Measurements from ENCODE around the gene SERTAD4.
"Not testable (repeated sequence)": the region's sequence is repeated elsewhere in the genome, so short reads cannot be mapped to it uniquely, and the experiment has no call there.

The SERTAD4 gene

DNA sequence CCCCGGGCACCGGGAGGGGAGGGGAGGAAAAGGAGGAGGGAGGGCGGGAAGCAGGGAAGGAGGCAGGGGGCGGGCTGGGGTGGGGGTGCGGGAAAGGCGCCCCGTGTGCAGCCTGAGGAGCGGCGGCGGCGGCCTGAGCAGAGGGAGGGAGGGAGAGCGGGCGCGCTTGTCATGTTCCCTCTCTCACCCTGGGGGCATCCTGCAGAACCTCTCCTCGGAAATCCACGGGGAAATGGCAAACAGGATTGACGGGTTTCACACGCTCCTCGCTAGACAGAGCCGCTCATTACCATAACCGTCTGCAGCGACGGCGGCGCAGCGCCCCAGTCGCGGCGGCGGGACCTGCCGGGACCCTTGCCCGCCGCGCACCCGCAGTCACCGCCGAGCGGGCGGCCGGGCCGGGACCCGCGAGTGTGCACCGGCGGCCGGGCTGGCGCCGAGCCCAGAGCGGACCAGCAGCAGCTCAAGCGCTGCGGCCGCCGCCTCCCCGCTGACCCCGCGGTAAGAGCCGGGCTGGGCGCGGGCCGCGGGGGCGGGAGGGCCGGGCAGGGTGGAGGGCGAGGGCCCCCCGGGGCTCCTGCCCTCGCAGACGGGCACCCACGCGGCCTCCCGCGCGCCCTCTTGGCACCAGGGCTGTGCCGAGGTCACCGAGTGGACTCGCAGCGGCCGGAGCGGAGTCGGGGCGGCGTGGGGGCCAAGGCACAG lies at the start of gene SERTAD4:
TSS of gene SERTAD4 (plus strand) at position 286 of the 705 bp plus-strand sequence. CDS start 5,165 bp downstream, outside the sequence.
- no peak for DNase-seq (ENCODE audit: low read depth in 1 of 2, low spot score in 1 of 2)

DNA sequence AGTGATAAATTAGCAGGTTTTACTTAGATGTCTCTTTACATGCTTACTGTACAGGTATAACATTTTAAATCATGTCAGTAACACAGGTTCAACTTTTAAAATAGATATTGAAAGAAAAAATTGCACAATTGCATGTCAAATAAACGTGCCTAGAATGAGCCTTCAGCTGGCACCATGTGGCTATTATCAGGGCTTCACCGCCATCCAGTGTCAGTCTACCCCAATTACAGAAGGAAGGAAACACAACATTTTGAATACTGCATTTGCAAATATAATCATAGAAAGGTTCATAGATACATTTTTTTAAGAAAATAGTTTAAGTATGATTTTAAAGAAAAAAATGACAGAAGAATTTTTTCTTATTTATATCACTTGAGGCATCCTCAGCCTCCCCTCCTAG lies 47.5 kb upstream of the SERTAD4 start:
- DNase-seq (ENCODE audit: low read depth in 1 of 2, low spot score in 1 of 2) = no peak

DNA sequence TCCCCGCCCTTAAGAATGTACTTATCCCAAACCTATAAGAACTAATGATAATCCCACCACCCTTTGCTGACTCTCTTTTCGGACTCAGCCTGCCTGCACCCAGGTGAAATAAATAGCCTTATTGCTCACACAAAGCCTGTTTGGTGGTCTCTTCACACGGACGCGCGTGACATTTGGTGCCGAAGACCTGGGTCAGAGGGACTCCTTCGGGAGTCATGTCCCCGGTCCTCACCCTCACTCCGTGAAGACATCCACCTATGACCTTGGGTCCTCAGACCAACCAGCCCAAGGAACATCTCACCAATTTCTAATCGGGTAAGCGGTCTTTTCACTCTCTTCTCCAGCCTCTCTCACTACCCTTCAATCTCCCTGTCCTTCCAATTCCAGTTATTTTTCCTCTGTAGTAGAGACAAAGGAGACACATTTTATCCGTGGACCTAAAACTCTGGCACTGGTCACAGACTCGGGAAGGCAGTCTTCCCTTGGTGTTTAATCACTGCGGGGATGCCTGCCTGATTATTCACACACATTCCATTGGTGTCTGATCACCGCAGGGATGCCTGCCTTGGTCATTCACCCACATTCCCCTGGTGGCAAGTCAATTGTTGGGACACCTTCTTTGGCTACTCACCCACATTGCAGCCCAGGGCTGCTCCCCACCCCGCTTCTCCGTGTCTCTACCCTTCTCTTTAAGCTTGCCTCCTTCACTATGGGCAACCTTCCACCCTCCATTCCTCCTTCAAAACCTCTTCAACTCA lies 44.6 kb upstream of the SERTAD4 start:
- not testable (repeated sequence) for DNase-seq (ENCODE audit: low read depth in 1 of 2, low spot score in 1 of 2)

DNA sequence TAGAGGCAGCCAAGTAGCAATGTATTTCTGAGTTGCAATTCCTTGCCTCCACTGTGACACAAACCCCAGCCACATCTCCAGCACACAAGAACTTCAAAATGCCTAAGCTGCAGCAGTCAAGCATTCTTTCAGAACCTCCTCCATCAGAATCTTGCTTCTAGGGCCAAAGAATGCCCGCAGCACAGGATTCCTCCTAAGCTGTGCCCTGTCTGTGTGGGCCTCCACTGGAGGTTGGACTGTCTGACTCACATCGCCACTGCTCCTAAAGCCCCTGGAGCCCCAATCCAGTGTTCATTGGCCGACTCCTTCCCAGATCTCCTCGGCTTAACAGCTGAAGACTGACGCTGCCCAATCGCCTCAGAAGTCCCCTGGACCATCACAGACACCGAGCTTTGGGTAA lies 43.2 kb upstream of the SERTAD4 start:
- DNase-seq (ENCODE audit: low read depth in 1 of 2, low spot score in 1 of 2) = no peak

DNA sequence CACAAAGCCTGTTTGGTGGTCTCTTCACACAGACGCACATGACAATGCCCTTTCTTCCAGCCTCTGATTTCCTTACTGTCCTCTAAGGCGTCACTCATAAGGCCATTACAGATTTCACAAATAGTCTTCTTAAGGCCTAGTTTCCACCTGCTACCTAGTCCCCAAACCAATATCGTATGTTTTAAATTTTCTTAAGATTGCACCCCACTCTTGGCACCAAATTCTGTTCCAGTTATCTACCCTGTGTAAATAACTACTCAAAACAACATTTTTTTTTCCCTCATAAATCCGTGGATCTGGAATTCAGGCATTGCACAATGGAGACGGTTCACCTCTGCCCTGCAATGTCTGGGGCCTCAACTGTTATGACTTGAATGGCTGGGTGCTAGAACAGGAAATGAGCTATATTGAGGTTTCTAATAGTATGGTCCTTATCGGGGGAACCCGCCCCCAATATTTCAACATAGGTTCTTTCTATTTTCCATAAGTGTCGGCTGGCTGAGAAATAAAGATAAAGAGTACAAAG lies 36.9 kb upstream of the SERTAD4 start:
- no peak for DNase-seq (ENCODE audit: low read depth in 1 of 2, low spot score in 1 of 2)

DNA sequence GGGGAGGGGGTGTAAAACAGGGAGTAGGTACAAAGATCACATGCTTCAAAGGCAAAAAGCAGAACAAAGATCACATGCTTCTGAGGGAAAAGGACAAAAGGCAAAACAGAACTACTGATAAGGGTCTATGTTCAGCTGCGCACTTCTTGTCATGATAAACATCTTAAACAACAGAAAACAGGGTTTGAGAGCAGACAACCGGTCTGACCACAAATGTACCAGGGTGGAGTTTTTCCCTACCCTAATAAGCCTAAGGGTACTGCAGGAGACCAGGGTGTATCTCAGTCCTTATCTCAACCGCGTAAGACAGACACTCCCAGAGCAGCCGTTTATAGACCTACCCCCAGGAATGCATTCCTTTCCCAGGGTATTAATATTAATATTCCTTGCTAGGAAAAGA lies 36.3 kb upstream of the SERTAD4 start:
- DNase-seq (ENCODE audit: low read depth in 1 of 2, low spot score in 1 of 2) = not testable (repeated sequence)

DNA sequence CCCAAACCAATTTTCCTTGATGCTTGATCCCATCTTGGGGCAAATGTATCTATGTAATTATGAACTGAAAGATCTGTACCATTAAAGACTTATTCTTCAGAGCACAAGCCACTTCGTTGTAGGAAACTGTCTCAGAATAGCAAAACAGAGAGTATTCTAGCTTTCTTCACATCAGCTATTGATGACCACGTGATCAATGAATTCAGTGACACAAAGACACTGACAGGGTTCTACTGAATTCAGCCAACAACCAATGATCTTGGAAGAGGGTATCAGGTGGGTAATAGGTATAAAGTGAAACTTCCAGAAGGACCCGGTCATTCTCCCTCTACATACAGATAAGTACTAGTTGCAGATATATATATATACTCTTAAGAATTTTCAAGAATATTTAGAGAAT lies 33.8 kb upstream of the SERTAD4 start:
- no peak for DNase-seq (ENCODE audit: low read depth in 1 of 2, low spot score in 1 of 2)

DNA sequence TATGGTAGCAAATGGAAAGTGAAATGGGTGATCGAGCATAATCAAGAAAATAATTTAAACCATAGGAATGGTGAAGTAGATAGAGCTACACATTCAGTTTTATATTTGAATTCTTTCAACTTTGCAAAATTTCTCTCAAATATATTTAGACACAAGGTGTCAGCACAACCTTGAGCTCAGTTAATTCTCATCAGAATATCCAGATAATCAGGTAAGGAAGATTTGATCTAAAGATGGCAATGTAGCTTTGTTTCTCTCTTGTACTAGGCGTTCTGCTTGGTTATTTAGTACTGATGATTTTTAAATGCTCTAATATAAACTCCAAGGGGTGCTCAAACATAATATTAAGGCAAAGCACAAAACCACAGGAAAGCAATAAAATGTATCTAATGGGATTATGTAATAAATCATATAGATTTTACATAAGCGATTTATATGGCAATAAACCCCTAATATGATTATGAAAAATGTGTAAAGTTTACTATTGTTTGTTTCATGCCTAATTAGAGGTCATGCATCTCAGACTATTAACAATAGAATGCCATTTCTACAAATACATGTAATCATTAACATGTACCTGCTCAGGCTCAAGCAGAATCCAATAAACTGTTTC lies 32.4 kb upstream of the SERTAD4 start:
- DNase-seq (ENCODE audit: low read depth in 1 of 2, low spot score in 1 of 2) = no peak

DNA sequence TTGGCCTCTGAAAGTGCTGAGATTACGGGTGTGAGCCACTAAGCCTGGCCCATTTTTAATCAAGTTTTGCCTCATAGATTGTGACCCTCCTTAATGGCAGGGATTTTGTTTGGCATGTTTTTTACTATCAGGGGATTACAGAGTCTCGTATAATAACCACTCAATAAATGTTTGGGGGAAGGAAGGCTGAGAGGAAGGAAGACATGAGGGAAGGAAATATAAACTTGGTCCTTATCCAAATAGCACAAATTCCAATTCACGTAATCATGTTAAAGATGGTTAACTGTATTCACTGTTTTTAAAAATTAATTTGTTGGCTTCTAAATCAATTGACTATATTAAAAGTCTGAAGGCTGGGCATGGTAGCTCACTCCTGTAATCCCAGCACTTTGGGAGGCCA lies 30.9 kb upstream of the SERTAD4 start:
- DNase-seq (ENCODE audit: low read depth in 1 of 2, low spot score in 1 of 2) = no peak

DNA sequence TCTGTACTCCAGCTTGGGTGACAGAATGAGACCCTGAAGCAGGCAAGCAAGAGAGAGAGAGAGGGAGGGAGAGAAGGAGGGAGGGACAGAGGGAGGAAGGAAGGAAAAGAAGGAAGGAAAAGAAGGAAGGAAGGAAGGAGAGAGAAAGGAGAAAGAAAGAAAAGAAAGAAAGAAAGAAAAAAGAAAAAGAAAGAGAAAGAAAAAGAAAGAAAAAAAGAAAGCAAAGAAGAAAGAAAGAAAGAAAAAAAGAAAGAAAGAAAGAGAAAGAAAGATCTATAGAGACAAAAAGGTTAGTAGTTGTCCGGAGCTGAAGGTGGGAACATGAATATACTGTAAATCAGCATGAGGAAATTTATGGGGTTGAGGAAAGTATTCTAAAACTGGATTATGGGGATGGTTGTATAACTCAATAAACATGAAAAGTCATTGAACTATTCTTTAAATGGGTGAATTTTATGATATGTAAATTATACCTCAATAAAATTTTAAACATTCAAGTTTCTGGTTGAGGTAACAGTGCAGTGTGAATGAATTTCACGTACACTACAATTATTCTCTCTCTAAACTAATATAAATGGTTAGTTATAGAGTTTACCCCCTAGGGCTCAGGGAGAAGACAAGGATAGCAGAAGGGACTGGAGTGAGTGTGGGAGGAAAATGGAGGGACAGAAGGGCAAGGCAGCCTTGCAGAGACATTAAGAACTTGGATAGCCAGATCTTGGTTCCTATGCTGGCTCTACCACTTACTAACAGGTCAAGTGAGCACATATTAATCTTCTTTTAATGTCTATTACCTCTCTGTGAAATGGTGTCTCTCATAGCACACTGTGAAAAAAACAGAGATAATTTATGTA lies 24.8 kb upstream of the SERTAD4 start:
- no peak for DNase-seq (ENCODE audit: low read depth in 1 of 2, low spot score in 1 of 2)

DNA sequence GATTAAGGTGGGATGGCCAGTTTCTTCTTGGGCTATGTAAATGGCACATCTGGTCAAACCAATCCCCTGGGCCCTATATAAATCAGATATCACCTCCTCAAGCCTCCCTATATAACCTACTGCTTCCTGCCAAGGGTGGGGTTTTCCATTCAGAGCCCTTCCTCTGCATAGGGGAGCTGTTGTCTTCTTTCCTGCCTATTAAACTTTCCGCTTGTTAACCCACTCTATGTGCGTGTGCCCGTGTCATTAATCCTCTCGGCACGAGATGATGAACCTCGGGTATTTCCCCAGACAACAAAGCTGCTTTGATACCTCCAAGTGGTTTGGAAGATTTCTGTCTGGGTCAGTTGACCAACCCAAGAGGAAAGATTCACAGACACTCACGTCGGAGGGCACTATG lies 19.3 kb upstream of the SERTAD4 start:
- DNase-seq (ENCODE audit: low read depth in 1 of 2, low spot score in 1 of 2) = no peak

DNA sequence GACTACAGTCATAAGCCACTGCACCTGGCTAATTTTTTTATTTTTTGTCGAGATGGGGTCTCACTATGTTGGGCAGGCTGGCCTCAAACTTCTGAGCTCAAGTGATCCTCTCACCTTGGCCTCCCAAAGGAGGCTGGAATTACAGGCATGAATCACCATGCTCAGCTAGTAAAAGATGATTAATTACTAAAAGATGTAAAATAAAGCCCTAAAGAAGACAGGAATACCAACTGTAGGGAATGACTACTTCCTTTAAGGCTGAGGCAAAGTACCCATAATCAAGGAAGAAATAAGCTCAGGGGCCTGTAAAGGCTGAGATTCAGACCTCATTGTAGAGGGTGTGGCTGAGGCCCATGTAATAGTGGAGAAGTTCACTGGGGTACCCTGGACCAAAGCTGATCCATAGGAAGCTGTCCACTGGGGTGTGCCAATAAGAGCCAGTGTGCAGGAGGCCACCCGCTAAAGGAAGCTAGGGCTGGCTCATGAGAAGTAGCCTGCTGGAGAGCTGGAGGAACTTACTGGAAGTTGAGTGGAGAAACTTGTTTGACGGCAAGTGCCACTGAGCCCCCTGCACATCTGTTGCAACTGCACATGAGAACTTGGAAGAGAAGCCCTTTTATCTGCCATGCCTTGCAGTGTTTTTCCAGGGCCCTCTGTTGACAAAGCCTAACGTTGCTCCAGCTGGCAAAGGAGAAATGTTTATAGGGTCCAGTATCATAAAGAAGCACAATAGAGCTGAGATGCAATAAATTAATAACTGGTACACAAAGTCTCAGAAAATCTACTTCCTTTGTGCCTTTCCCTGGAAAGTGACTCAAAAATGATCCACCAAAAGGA lies 17.8 kb upstream of the SERTAD4 start:
- no peak for DNase-seq (ENCODE audit: low read depth in 1 of 2, low spot score in 1 of 2)

DNA sequence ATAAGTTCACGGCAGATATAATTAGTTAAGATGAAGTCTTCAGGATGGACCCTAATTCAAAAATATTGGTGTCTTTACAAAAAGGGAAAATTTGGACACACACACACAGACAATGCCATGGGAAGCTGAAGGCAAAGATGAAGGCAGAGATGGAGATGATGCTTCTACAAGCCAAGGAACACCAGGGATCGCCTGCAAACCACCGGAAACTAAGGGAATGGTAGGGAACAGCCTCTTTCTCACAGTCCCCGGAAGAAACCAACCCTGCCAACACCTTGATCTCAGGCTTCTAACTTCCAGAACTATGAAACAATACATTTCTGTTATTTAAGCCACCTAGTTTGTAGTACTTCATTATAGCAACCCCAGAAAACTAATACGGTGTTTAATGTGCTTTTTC lies 15.1 kb upstream of the SERTAD4 start:
- DNase-seq (ENCODE audit: low read depth in 1 of 2, low spot score in 1 of 2) = no peak

DNA sequence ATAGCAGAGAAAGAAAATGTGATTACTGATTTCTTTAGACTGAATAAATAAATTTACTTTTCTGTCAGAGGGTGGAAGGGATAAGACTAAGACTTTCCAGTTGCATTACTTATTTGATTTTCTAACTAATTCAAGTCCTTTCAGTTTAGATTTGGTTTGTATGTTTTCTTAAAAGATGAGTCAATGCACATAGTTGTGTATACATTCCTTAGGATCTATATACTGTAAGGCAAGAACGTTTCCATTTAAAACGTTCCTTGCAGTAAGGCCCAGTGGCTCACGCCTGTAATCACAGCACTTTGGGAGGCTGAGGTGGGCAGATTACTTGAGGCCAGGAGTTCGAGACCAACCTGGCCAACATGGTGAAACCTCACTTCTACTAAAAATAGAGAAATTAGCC lies 14.5 kb upstream of the SERTAD4 start:
- DNase-seq (ENCODE audit: low read depth in 1 of 2, low spot score in 1 of 2) = no peak

DNA sequence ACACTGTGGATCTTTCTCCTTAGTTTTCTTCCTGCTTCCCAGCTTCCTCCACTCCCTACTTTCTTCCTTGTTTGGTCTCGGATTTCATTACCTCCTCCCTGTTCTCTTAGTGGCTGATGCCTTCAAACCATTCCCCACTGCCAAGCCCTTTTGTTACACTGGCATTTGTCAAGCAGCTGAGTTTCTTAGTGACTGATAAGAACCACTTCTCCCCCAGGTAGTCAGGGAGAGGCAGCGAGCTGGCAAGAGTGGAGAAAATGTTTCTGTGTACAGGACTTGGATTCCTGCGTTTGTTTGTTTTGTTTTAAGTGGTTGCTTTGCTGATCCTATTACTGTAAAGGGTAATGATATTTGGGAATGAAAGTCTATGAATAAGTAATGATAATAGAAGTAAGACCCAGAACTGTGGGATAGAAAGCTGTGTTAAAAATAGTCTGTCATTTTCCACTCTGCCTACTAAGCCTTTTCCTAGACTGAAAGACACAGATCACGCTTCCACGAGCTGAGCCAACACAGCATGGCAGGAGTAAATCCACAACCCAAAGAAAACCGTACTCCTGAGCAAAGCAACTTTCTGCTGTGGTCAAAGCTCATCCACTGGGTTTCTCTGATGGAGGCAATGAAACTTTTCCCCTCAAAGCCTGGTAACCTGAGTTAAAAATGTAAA lies 10.1 kb upstream of the SERTAD4 start:
- DNase-seq (ENCODE audit: low read depth in 1 of 2, low spot score in 1 of 2) = no peak

DNA sequence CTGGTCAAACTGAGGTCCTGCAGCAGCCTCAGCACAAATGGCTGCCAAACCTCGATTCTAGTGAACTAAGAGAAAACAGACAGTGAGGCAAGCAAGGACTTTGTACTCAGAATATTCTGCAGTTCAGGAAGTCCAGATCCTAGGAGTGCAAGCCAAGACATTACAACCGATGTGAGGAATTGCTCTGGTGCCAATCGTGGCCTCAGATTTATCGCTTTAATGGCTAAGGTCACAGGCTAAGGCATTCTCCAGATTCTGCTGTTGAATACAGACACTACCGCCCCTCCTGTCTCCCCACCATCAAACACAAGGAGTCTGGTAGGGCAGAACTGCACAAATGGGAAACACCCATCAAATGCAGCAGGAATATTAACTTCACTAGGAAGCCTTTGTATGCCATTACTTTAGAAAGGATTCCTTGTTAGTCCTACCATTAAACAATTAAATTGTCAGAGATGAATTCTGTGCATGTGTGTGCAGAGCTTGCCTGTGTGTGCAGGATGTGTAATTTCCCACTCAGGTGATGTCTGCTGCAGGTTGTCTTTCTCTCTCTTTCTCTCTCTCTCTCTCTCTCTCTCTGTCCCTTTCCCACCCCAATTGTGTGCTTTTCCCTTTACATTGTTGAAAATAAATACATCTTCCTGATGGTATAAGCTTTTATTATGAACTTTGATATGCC lies 9.2 kb upstream of the SERTAD4 start:
- DNase-seq (ENCODE audit: low read depth in 1 of 2, low spot score in 1 of 2) = no peak

DNA sequence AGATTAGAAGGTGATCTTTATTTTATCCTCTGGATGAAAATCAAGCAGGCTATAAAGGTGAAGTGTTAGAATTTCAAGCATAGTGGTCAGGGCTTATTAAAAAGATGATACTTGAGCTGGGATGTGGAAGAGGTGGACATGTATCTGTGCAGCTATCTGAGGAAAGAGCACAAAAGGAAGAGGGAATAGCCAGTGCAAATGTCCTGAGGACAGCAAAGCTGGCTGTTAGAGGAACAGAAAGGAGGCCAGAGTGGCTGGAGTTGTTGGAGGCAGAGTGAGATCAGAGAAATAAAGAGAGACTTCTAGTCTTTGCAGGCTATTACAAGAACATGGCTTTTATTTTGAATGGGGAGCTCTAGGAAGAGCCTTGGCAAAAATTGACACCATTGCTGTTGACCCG lies 4.4 kb upstream of the SERTAD4 start:
- no peak for DNase-seq (ENCODE audit: low read depth in 1 of 2, low spot score in 1 of 2)

DNA sequence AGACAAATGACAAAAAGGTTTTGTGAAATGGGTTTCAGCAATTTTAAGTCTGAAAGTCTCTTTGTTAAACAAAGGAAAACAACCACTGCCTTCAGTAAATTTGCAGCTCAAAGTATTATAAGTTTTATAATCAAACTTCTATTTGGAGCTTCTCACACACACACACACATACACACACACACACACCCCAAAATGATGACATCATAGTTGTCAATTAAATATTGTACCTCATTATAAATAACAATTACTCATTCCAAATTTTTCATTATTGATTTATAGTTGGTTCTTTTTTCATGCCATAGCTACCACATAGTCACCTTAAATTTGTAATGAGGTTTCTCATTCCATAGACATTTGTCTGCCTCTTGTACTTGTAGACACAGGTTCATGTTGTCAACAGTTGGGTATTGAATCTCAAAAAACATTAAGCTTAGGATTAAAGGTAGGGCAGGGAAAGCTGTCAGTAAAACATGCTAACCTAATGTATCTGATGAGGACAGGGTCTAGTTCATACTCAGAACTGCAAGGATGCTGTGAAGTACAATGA lies 2.4 kb upstream of the SERTAD4 start:
- DNase-seq (ENCODE audit: low read depth in 1 of 2, low spot score in 1 of 2) = no peak

Data from activated CD4-positive, alpha-beta T cell treated with anti-CD3 and anti-CD28 coated beads, Interleukin-2, amount 50 U/mL, for 24 hours (primary cell).